IMR-90 (cell line): ENCODE measurements around the gene IL4. TPM values are rescaled to one million over a fixed set of nuclear protein-coding genes. Genes with fewer than 3 reads are reported as not detected.

Experiments used
- ATAC-seq: fragments of 200-7000 bp; cut with Tn5 transposase; 2 replicates; pipeline ENCODE4 v1.9.1; 2020; ENCODE audit warnings: low read depth, mild to moderate bottlenecking, moderate library complexity
- BruUV-seq: library from RNA; stranded (reverse); fragments of 400-500 nt; replicated peaks from 2 replicates; lab custom pipeline; 2021; lab: Mats Ljungman, UMichigan
- CTCF ChIA-PET: fragments of 300-600 bp; formaldehyde crosslinking; extraction: SDS; loops from one replicate; lab custom pipeline; 2021; ENCODE audit warnings: antibody characterized with exemption; lab: Yijun Ruan, JAX
- POLR2A ChIA-PET: fragments of 300-600 bp; sonication (Branson Sonifier 250); formaldehyde crosslinking; loops from one replicate; lab custom pipeline; 2022; ENCODE audit warnings: antibody characterized with exemption; ENCODE audit not compliant: unreplicated experiment; lab: Charles Lee
- DNase-seq: peaks from one replicate; pipeline ENCODE4 v3.0.0; 2013
- H2AFZ ChIP-seq: replicated peaks from 2 replicates; pipeline ENCODE3; 2013; ENCODE audit warnings: low read length, mild to moderate bottlenecking; ENCODE audit not compliant: poor library complexity
- H2AK5ac ChIP-seq: 2 replicates; pipeline ENCODE4 v1.6.1; 2013; ENCODE audit warnings: low read depth, low read length, inconsistent platforms
- H2AK9ac ChIP-seq: replicated peaks from 2 replicates; pipeline ENCODE3; 2013; ENCODE audit warnings: mild to moderate bottlenecking, low read depth, low read length, moderate library complexity; ENCODE audit not compliant: poor library complexity
- H2BK120ac ChIP-seq: 2 replicates; pipeline ENCODE4 v1.6.1; 2013; ENCODE audit warnings: low read depth, low read length, inconsistent platforms
- H2BK15ac ChIP-seq: 3 replicates; pipeline ENCODE4 v1.6.1; 2013; ENCODE audit warnings: low read depth, low read length, inconsistent platforms
- H2BK20ac ChIP-seq: 2 replicates; pipeline ENCODE4 v1.6.1; 2013; ENCODE audit warnings: low read depth, mild to moderate bottlenecking, inconsistent platforms, low read length, moderate library complexity
- H2BK5ac ChIP-seq: 2 replicates; pipeline ENCODE4 v1.6.1; 2013; ENCODE audit warnings: mild to moderate bottlenecking, low read depth, low read length, inconsistent platforms; ENCODE audit not compliant: poor library complexity, severe bottlenecking
- H3K14ac ChIP-seq: replicated peaks from 2 replicates; pipeline ENCODE4 v1.6.1; 2013; ENCODE audit warnings: low read depth, low read length, inconsistent platforms
- H3K18ac ChIP-seq: 2 replicates; pipeline ENCODE4 v1.6.1; 2013; ENCODE audit warnings: low read depth, low read length, control low read depth
- H3K23ac ChIP-seq: 2 replicates; pipeline ENCODE4 v1.6.1; 2013; ENCODE audit warnings: low read depth, low read length, inconsistent platforms
- H3K27ac ChIP-seq: 2 replicates; pipeline ENCODE4 v1.5.1; 2013; ENCODE audit warnings: mild to moderate bottlenecking, control low read depth, low read length; ENCODE audit not compliant: insufficient read depth
- H3K27me3 ChIP-seq: 2 replicates; pipeline ENCODE4 v1.6.1; 2013; ENCODE audit warnings: low read length; ENCODE audit not compliant: control insufficient read depth, insufficient read depth
- H3K36me3 ChIP-seq: 2 replicates; pipeline ENCODE4 v1.6.1; 2013; ENCODE audit warnings: low read length, mixed read lengths; ENCODE audit not compliant: control insufficient read depth, insufficient read depth
- H3K4ac ChIP-seq: 2 replicates; pipeline ENCODE4 v1.6.1; 2013; ENCODE audit warnings: low read depth, low read length, inconsistent platforms
- H3K4me1 ChIP-seq: 2 replicates; pipeline ENCODE4 v1.6.1; 2013; ENCODE audit warnings: low read length, mixed read lengths; ENCODE audit not compliant: control insufficient read depth, insufficient read depth
- H3K4me2 ChIP-seq: 2 replicates; pipeline ENCODE4 v1.6.1; 2013; ENCODE audit warnings: low read depth, mild to moderate bottlenecking, control low read depth, low read length, moderate library complexity
- H3K4me3 ChIP-seq: 2 replicates; pipeline ENCODE4 v1.5.1; 2013; ENCODE audit warnings: low read depth, mild to moderate bottlenecking, control low read depth, low read length, moderate library complexity; ENCODE audit not compliant: insufficient read depth
- H3K56ac ChIP-seq: 2 replicates; pipeline ENCODE4 v1.6.1; 2013; ENCODE audit warnings: low read length, inconsistent platforms; ENCODE audit not compliant: insufficient read depth; ENCODE audit errors: extremely low read depth
- H3K79me1 ChIP-seq, 2 experiments: 2 replicates each; pipeline ENCODE4 v1.6.1; 2013; ENCODE audit warnings: low read length in 2 of 2, inconsistent platforms in 1 of 2, low read depth in 1 of 2
- H3K9ac ChIP-seq: 2 replicates; pipeline ENCODE4 v1.6.1; 2013; ENCODE audit warnings: low read depth, low read length, control low read depth
- H3K9me1 ChIP-seq: 2 replicates; pipeline ENCODE4 v1.6.1; 2013; ENCODE audit warnings: low read length, inconsistent platforms; ENCODE audit not compliant: insufficient read depth
- H3K9me3 ChIP-seq: 2 replicates; pipeline ENCODE4 v1.6.1; 2013; ENCODE audit warnings: low read length; ENCODE audit not compliant: control insufficient read depth, insufficient read depth
- H4K20me1 ChIP-seq: 2 replicates; pipeline ENCODE4 v1.6.1; 2013; ENCODE audit warnings: low read length, inconsistent platforms; ENCODE audit not compliant: insufficient read depth
- H4K5ac ChIP-seq: 2 replicates; pipeline ENCODE4 v1.6.1; 2013; ENCODE audit warnings: mild to moderate bottlenecking, low read depth, low read length, control low read depth
- H4K8ac ChIP-seq, 2 experiments: 2 replicates each; pipeline ENCODE4 v1.6.1; 2013; ENCODE audit warnings: low read depth in 2 of 2, low read length in 2 of 2, control low read depth in 1 of 2, inconsistent platforms in 1 of 2
- H4K91ac ChIP-seq: 2 replicates; pipeline ENCODE4 v1.6.1; 2013; ENCODE audit warnings: low read depth, low read length, inconsistent platforms; ENCODE audit not compliant: insufficient read depth
- BHLHE40 ChIP-seq: fragments of 150-350 bp; IDR thresholded peaks from 2 replicates; pipeline ENCODE4 v1.6.1; 2016; ENCODE audit warnings: mild to moderate bottlenecking, low read depth, low read length
- CEBPB ChIP-seq: IDR thresholded peaks from 2 replicates; pipeline ENCODE4 v1.6.1; 2012; ENCODE audit warnings: low read depth, low read length, improper control_type of control experiment
- CHD1 ChIP-seq: IDR thresholded peaks from 2 replicates; pipeline ENCODE4 v1.6.1; 2012; ENCODE audit warnings: low read depth, low read length, improper control_type of control experiment
- CTCF ChIP-seq: conservative IDR thresholded peaks from 2 replicates; pipeline ENCODE4 v1.5.1; 2012; ENCODE audit warnings: mild to moderate bottlenecking, low read depth, low read length, improper control_type of control experiment
- ELK1 ChIP-seq: fragments of 150-350 bp; IDR thresholded peaks from 2 replicates; pipeline ENCODE4 v1.6.1; 2016; ENCODE audit warnings: low read depth, mild to moderate bottlenecking, low read length, moderate library complexity, borderline replicate concordance
- MAZ ChIP-seq: IDR thresholded peaks from 2 replicates; pipeline ENCODE4 v1.6.1; 2012; ENCODE audit warnings: low read depth, mild to moderate bottlenecking, low read length, improper control_type of control experiment, moderate library complexity, borderline replicate concordance
- MXI1 ChIP-seq: IDR thresholded peaks from 2 replicates; pipeline ENCODE4 v1.6.1; 2012; ENCODE audit warnings: low read depth, mild to moderate bottlenecking, low read length, moderate library complexity, borderline replicate concordance
- USF2 ChIP-seq: fragments of 150-350 bp; IDR thresholded peaks from 2 replicates; pipeline ENCODE4 v1.6.1; 2017; ENCODE audit warnings: mild to moderate bottlenecking, antibody characterized with exemption, low read length, low read depth
- WGBS, 2 experiments: methylation state at CpG; one replicate each; pipeline versions ENCODE4 v1.1.5 to v1.1.7; 2013; ENCODE audit warnings: missing lambda C conversion rate in 2 of 2; ENCODE audit not compliant: insufficient read length in 1 of 2; ENCODE audit errors: extremely low coverage in 2 of 2; 5-methylcytosine and 5-hydroxymethylcytosine counted together
- dilution Hi-C: fragments of 300-500 bp; cut with HindIII; formaldehyde crosslinking; loops from one replicate; pipeline ENCODE4 v1.14.3; 2018; ENCODE audit warnings: low sequenced_read_pairs; ENCODE audit not compliant: unreplicated experiment
- in situ Hi-C: fragments of 300-500 bp; cut with MboI; formaldehyde crosslinking; loops from 3 replicates; pipeline ENCODE4 v1.14.3; 2019; ENCODE audit warnings: low sequenced_read_pairs, inconsistent platforms, mixed read lengths
- intact Hi-C: fragments of 100-400 bp; cut with micrococcal nuclease; formaldehyde crosslinking; loops from 2 replicates; pipeline ENCODE4 v1.10.0; 2022
- polyA plus RNA-seq, 3 experiments: library from polyadenylated mRNA; depleted of rRNA; stranded (reverse); fragments of >200 nt; gene quantifications; 2 replicates each; pipeline ENCODE4 v1.2.3, GENCODE V29; 2012; ENCODE audit warnings: low replicate concordance in 1 of 3
- total RNA-seq: library from RNA; depleted of rRNA; stranded (reverse); fragments of >200 nt; gene quantifications from 2 replicates; pipeline ENCODE4 v1.2.3, GENCODE V29; 2012

IL4 gene
- total and polyA plus RNA-seq, 2 of the 4 experiments (the other 2 are of a cell fraction) = not detected

GRCh38 chr5:132637241-132637640 lies 36.5 kb upstream of the IL4 start:
- no peak overlapping the region for H3K14ac ChIP-seq
- H3K27me3 ChIP-seq = no peaks in the 10 kb centered on the region
- no peak overlapping the region for H2BK120ac ChIP-seq
- H2BK15ac ChIP-seq = no peak overlapping the region
- no peaks in the 10 kb centered on the region for H3K4me1 ChIP-seq
- no peak overlapping the region for H4K91ac ChIP-seq
- no peak overlapping the region for H3K4ac ChIP-seq
- H2BK20ac ChIP-seq = no peak overlapping the region
- DNase-seq (no peak), ATAC-seq (no peak)
- no peak overlapping the region for H2AK9ac ChIP-seq
- ChIA-PET CTCF (no interaction called here), POLR2A (no interaction called here)
- no peak overlapping the region for H2AK5ac ChIP-seq
- no peak overlapping the region for H4K8ac ChIP-seq
- no peak overlapping the region for H3K56ac ChIP-seq
- peaks cover 28% of the 10 kb centered on the region for H3K36me3 ChIP-seq
- H3K27ac ChIP-seq = no peak overlapping the region
- in situ Hi-C loops (no loop called here), intact Hi-C loops (loop anchor here (5.0 kb wide), 1 partner anchor 80 kb away; no protein-coding TSS in a partner anchor), dilution Hi-C loops (no loop called here)
- H2AFZ ChIP-seq = no peak overlapping the region
- H3K18ac ChIP-seq = no peak overlapping the region
- no peak overlapping the region for H3K4me3 ChIP-seq
- BruUV-seq = no TSS peak
- H3K23ac ChIP-seq = no peak overlapping the region
- H2BK5ac ChIP-seq = no peak overlapping the region
- peaks cover 6% of the 10 kb centered on the region; the same call in 1 of the 2 replicates for H3K9me1 ChIP-seq
- no peaks in the 10 kb centered on the region for H3K9me3 ChIP-seq
- WGBS, 2 experiments = no CpG with 5 or more reads among the region's 4 CpGs
- TF ChIP-seq ELK1 = no peak
- no peak for TF ChIP-seq CHD1
- TF ChIP-seq MXI1 = no peak
- TF ChIP-seq MAZ = no peak
- TF ChIP-seq CEBPB = no peak
- TF ChIP-seq USF2 = no peak
- no peak for TF ChIP-seq CTCF
- no peak for TF ChIP-seq BHLHE40
- H4K20me1 ChIP-seq = no peaks in the 10 kb centered on the region
- H3K9ac ChIP-seq = no peak overlapping the region
- no peak overlapping the region for H3K4me2 ChIP-seq
- no peaks in the 10 kb centered on the region for H3K79me1 ChIP-seq
- H4K5ac ChIP-seq = no peak overlapping the region
